Sigmoid colon (tissue), 4 donors: ENCODE results near the gene ADGRF4.

Experiments used
- POLR2AphosphoS5 ChIP-seq, 4 donors: sonication (generic); formaldehyde crosslinking; IDR thresholded peaks; one replicate each; pipeline ENCODE4 v1.6.1; 2017; ENCODE audit warnings: antibody characterized with exemption in 4 of 4
- TF ChIP-seq, protein P1 (sequence below), 4 experiments: fragments of 450-650 bp in 3 of 4; fragments of 200-600 bp in 1 of 4; IDR thresholded peaks; one replicate each; pipeline ENCODE4 v1.5.1; 2016 to 2019; ENCODE audit warnings: antibody characterized with exemption in 4 of 4, mild to moderate bottlenecking in 3 of 4, moderate library complexity in 2 of 4

DNA sequence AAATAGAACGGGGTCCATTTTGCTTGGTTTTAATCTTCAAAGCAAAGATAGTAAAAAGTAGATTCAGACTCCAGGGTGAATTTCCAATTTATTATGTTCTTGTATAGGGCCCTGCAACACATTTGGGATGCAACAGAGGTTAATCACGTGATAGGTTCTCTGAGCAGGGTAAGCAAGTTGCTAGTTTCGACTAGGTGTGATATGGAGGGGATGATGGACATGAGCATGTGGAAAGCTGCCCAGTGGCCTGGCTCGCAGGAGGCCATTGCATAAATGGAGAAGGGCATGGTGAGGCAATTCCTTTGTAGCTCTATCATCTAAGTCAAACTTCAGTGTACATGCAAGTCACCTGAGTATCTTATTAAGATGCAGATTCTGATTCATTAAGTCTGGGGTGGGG is 17.7 kb upstream of the ADGRF4 start:
- no peak for TF ChIP-seq POLR2AphosphoS5 (IDR thresholded peaks at IDR 0.05)
- TF ChIP-seq, protein P1, sequence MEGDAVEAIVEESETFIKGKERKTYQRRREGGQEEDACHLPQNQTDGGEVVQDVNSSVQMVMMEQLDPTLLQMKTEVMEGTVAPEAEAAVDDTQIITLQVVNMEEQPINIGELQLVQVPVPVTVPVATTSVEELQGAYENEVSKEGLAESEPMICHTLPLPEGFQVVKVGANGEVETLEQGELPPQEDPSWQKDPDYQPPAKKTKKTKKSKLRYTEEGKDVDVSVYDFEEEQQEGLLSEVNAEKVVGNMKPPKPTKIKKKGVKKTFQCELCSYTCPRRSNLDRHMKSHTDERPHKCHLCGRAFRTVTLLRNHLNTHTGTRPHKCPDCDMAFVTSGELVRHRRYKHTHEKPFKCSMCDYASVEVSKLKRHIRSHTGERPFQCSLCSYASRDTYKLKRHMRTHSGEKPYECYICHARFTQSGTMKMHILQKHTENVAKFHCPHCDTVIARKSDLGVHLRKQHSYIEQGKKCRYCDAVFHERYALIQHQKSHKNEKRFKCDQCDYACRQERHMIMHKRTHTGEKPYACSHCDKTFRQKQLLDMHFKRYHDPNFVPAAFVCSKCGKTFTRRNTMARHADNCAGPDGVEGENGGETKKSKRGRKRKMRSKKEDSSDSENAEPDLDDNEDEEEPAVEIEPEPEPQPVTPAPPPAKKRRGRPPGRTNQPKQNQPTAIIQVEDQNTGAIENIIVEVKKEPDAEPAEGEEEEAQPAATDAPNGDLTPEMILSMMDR (IDR thresholded peaks at IDR 0.05) = no peak
